ENCODE data around the gene EIF4E2. TPM values are rescaled to one million over a fixed set of nuclear protein-coding genes. Genes with fewer than 3 reads are reported as not detected.

Gene EIF4E2
- total RNA-seq, 1 donor from 2014 or later: 112 TPM

DNA sequence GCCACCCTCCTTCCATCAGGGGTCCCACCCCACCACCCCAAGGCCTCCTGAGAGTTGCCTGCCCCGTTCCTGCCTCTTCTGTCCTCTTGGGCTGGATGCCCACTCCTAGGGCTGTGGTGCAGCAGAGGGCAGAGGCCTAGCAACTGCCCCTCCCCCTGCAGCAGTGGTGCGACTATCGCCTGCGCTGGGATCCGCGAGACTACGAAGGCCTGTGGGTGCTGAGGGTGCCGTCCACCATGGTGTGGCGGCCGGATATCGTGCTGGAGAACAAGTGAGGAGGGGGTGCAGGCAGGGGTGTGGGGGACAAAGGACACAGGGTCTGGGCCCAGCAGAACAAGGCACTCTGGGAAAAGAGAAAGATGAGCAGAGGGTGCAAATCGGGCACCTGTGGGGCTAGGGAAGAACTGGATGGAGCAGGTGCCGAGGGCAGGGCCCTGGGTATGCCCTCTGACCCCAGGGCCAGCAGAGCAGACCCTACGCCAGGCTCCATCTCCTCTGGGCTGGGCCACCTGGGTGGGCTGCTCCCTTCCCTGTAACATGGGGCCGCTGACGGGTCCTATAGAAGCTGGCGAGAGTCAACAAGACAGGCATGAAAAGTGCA lies 9.9 kb upstream of the EIF4E2 start:
- no peaks in the 10 kb centered on the region for H3K36me3 ChIP-seq (ENCODE audit: insufficient read depth, low read length)
- no peak overlapping the region for H3K27ac ChIP-seq (ENCODE audit: low read depth, low read length)
- H3K79me2 ChIP-seq (ENCODE audit: insufficient read depth, low read length): peaks cover 2% of the 10 kb centered on the region
- no peak for TF ChIP-seq EZH2 (IDR thresholded peaks at IDR 0.05; ENCODE audit: insufficient read depth, low read length)
- TF ChIP-seq CTCF (IDR thresholded peaks at IDR 0.05; ENCODE audit: insufficient read depth, low read depth, low read length): no peak
- H3K36me3 Mint-ChIP-seq (ENCODE audit: low read depth, unreplicated experiment): peaks cover 5% of the 10 kb centered on the region
- peaks cover 6% of the 10 kb centered on the region for H4K20me1 ChIP-seq (ENCODE audit: insufficient read depth, low read length)
- DNase-seq (ENCODE audit: low read depth) (no peak), FAIRE-seq (no peak)
- no peaks in the 10 kb centered on the region for H3K27me3 Mint-ChIP-seq (ENCODE audit: low read depth, unreplicated experiment)
- H3K9ac ChIP-seq (ENCODE audit: low read length): no peak overlapping the region
- H3K4me3 ChIP-seq (ENCODE audit: insufficient read depth, low read depth, low read length): no peak overlapping the region
- H3K4me3 Mint-ChIP-seq (ENCODE audit: unreplicated experiment): no peak overlapping the region
- no peaks in the 10 kb centered on the region for H3K4me1 ChIP-seq (ENCODE audit: insufficient read depth, low read length)
- peaks cover 4% of the 10 kb centered on the region for H3K9me3 ChIP-seq (ENCODE audit: insufficient read depth, low read depth, low read length)
- H3K4me1 Mint-ChIP-seq (ENCODE audit: low read depth, unreplicated experiment): no peaks in the 10 kb centered on the region
- H3K27me3 ChIP-seq (ENCODE audit: insufficient read depth, low read length): no peaks in the 10 kb centered on the region
- no peak overlapping the region for H3K27ac Mint-ChIP-seq (ENCODE audit: unreplicated experiment)
- no peak overlapping the region for H3K4me2 ChIP-seq (ENCODE audit: low read length)
- H3K9me3 Mint-ChIP-seq (ENCODE audit: unreplicated experiment): peaks cover 3% of the 10 kb centered on the region
- no peak overlapping the region for H2AFZ ChIP-seq (ENCODE audit: low read depth, low read length)

DNA sequence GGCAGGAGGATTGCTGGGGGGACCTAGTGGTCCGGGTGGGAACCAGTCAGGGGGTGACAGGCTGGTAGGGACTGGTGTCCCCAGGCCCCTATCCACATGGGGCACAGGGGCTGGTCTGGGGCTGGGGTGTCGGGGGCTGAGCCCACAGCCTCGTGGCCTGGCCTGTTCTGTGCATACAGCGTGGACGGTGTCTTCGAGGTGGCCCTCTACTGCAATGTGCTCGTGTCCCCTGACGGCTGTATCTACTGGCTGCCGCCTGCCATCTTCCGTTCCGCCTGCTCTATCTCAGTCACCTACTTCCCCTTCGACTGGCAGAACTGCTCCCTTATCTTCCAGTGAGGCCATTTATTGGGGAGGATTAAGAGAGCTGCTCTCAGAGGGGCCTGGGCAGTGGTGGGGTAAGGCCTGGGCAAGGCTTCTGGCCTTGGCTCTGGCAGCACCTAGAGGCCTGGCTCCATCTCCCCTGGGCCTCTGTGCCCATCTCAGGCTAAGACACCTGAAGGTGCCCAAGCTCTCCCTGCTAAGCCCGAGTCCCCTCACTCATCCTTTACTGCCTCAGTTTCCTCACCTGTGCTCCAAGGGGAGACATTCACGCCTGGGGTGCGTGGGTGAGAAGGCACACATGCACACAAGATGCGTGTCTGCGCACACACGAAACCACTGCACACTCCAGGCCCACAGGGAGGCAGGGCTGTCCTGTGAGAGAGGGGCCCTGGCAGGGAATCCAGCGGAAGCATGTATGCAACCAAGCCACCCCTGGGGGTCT lies 9.1 kb upstream of the EIF4E2 start:
- H3K4me1 Mint-ChIP-seq (ENCODE audit: low read depth, unreplicated experiment): no peaks in the 10 kb centered on the region
- H3K4me3 Mint-ChIP-seq (ENCODE audit: unreplicated experiment): no peak overlapping the region
- Histone ChIP-seq H3K4me3 (ENCODE audit: insufficient read depth, low read depth, low read length) (no peak overlapping the region), H3K27ac (ENCODE audit: low read depth, low read length) (no peak overlapping the region), H3K36me3 (ENCODE audit: insufficient read depth, low read length) (no peaks in the 10 kb centered on the region), H3K9me3 (ENCODE audit: insufficient read depth, low read depth, low read length) (no peaks in the 10 kb centered on the region), H3K9ac (ENCODE audit: low read length) (no peak overlapping the region), H2AFZ (ENCODE audit: low read depth, low read length) (no peak overlapping the region), H3K4me1 (ENCODE audit: insufficient read depth, low read length) (no peaks in the 10 kb centered on the region), H4K20me1 (ENCODE audit: insufficient read depth, low read length) (peaks cover 9% of the 10 kb centered on the region), H3K79me2 (ENCODE audit: insufficient read depth, low read length) (peaks cover 10% of the 10 kb centered on the region), H3K4me2 (ENCODE audit: low read length) (no peak overlapping the region), H3K27me3 (ENCODE audit: insufficient read depth, low read length) (no peaks in the 10 kb centered on the region)
- peaks cover 5% of the 10 kb centered on the region for H3K36me3 Mint-ChIP-seq (ENCODE audit: low read depth, unreplicated experiment)
- DNase-seq (ENCODE audit: low read depth) (no peak), FAIRE-seq (no peak)
- no peaks in the 10 kb centered on the region for H3K27me3 Mint-ChIP-seq (ENCODE audit: low read depth, unreplicated experiment)
- peaks cover 3% of the 10 kb centered on the region for H3K9me3 Mint-ChIP-seq (ENCODE audit: unreplicated experiment)
- H3K27ac Mint-ChIP-seq (ENCODE audit: unreplicated experiment): no peak overlapping the region
- TF ChIP-seq CTCF (IDR thresholded peaks at IDR 0.05; ENCODE audit: insufficient read depth, low read depth, low read length) (no peak), EZH2 (IDR thresholded peaks at IDR 0.05; ENCODE audit: insufficient read depth, low read length) (no peak)

All from astrocyte (in vitro differentiated cells and primary cell).